Mucosa of rectum (tissue), 2 donors: Measurements from ENCODE around the gene FAM240A.

ENCODE experiments used
- H3K27ac ChIP-seq, 2 donors: one replicate each; pipeline ENCODE4 v1.7.0; 2013; ENCODE audit warnings: inconsistent platforms in 2 of 2, low read depth in 2 of 2, low read length in 2 of 2
- H3K27me3 ChIP-seq, 2 donors: one replicate each; pipeline ENCODE4 v1.7.0; 2013; ENCODE audit warnings: low read length in 2 of 2; ENCODE audit not compliant: control insufficient read depth in 2 of 2, insufficient read depth in 2 of 2
- H3K36me3 ChIP-seq, 2 donors: one replicate each; pipeline ENCODE4 v1.7.0; 2013; ENCODE audit warnings: low read length in 2 of 2; ENCODE audit not compliant: control insufficient read depth in 2 of 2, insufficient read depth in 2 of 2
- H3K4me1 ChIP-seq, 2 donors: one replicate each; pipeline ENCODE4 v1.7.0; 2013; ENCODE audit warnings: low read length in 2 of 2, mild to moderate bottlenecking in 1 of 2; ENCODE audit not compliant: control insufficient read depth in 2 of 2, insufficient read depth in 2 of 2
- H3K4me3 ChIP-seq, 2 donors: one replicate each; pipeline ENCODE4 v1.7.0; 2013; ENCODE audit warnings: low read length in 2 of 2
- H3K9ac ChIP-seq, 2 donors: one replicate each; pipeline ENCODE4 v1.7.0; 2013; ENCODE audit warnings: low read length in 2 of 2, low read depth in 1 of 2, mild to moderate bottlenecking in 1 of 2
- H3K9me3 ChIP-seq, 2 donors: one replicate each; pipeline ENCODE4 v1.7.0; 2013; ENCODE audit warnings: low read length in 2 of 2; ENCODE audit not compliant: control insufficient read depth in 2 of 2
- donor health status: healthy.
- donor health status: Normal muscosa, but diverticular disease.

FAM240A gene

GRCh38 chr3:46609212-46609721 is 3.1 kb upstream of the FAM240A start:
- Histone ChIP-seq H3K36me3 (no peaks in the 10 kb centered on the region), H3K27ac (no peak overlapping the region), H3K4me1 (peaks cover 0 to 3% of the 10 kb centered on the region in 2 donors), H3K9me3 (no peaks in the 10 kb centered on the region), H3K4me3 (no peak overlapping the region), H3K27me3 (peaks cover 0 to 2% of the 10 kb centered on the region in 2 donors), H3K9ac (no peak overlapping the region)

GRCh38 chr3:46609944-46610722 is 2.2 kb upstream of the FAM240A start:
- Histone ChIP-seq H3K27me3 (peaks cover 0 to 2% of the 10 kb centered on the region in 2 donors), H3K36me3 (no peaks in the 10 kb centered on the region), H3K4me1 (peaks cover 0 to 3% of the 10 kb centered on the region in 2 donors), H3K4me3 (no peak overlapping the region), H3K9me3 (no peaks in the 10 kb centered on the region), H3K9ac (no peak overlapping the region), H3K27ac (no peak overlapping the region)

- Histone ChIP-seq H3K27me3 (peaks cover 0 to 2% of the 10 kb centered on the region in 2 donors), H3K4me3 (no peak overlapping the region), H3K4me1 (peaks cover 0 to 3% of the 10 kb centered on the region in 2 donors), H3K36me3 (no peaks in the 10 kb centered on the region), H3K27ac (no peak overlapping the region), H3K9ac (no peak overlapping the region), H3K9me3 (no peaks in the 10 kb centered on the region)
Observed at GRCh38 chr3:46613313-46614005, 1.1 kb downstream of the FAM240A start.

- no peak overlapping the region for H3K27ac ChIP-seq
- no peaks in the 10 kb centered on the region for H3K36me3 ChIP-seq
- no peak overlapping the region for H3K4me3 ChIP-seq
- peaks cover 0 to 2% of the 10 kb centered on the region in 2 donors for H3K27me3 ChIP-seq
- H3K9ac ChIP-seq: no peak overlapping the region
- H3K4me1 ChIP-seq: no peaks in the 10 kb centered on the region
- no peaks in the 10 kb centered on the region for H3K9me3 ChIP-seq
Observed at GRCh38 chr3:46614431-46614830, 2.1 kb downstream of the FAM240A start.

- Histone ChIP-seq H3K4me1 (no peaks in the 10 kb centered on the region), H3K9me3 (no peaks in the 10 kb centered on the region), H3K9ac (no peak overlapping the region), H3K27ac (no peak overlapping the region), H3K27me3 (peaks cover 0 to 2% of the 10 kb centered on the region in 2 donors), H3K36me3 (no peaks in the 10 kb centered on the region), H3K4me3 (no peak overlapping the region)
Observed at GRCh38 chr3:46615050-46615775, 2.9 kb downstream of the FAM240A start.

GRCh38 chr3:46615976-46616375 is 3.7 kb downstream of the FAM240A start:
- Histone ChIP-seq H3K9ac (no peak overlapping the region), H3K4me3 (no peak overlapping the region), H3K4me1 (no peaks in the 10 kb centered on the region), H3K36me3 (no peaks in the 10 kb centered on the region), H3K27me3 (peaks cover 0 to 2% of the 10 kb centered on the region in 2 donors), H3K27ac (no peak overlapping the region), H3K9me3 (no peaks in the 10 kb centered on the region)

- Histone ChIP-seq H3K9me3 (no peaks in the 10 kb centered on the region), H3K9ac (no peak overlapping the region), H3K4me1 (no peaks in the 10 kb centered on the region), H3K27ac (no peak overlapping the region), H3K27me3 (no peaks in the 10 kb centered on the region), H3K36me3 (no peaks in the 10 kb centered on the region), H3K4me3 (no peak overlapping the region)
Observed at GRCh38 chr3:46617941-46618340, 5.6 kb downstream of the FAM240A start.

- Histone ChIP-seq H3K27me3 (no peaks in the 10 kb centered on the region), H3K9me3 (no peaks in the 10 kb centered on the region), H3K4me1 (peaks cover 0 to 2% of the 10 kb centered on the region in 2 donors), H3K9ac (no peak overlapping the region), H3K27ac (no peak overlapping the region), H3K36me3 (no peaks in the 10 kb centered on the region), H3K4me3 (no peak overlapping the region)
Observed at GRCh38 chr3:46619845-46620778, 7.8 kb downstream of the FAM240A start.

GRCh38 chr3:46624533-46624932 is 12.2 kb downstream of the FAM240A start:
- Histone ChIP-seq H3K4me1 (peaks cover 22 to 29% of the 10 kb centered on the region in 2 donors), H3K27me3 (no peaks in the 10 kb centered on the region), H3K36me3 (no peaks in the 10 kb centered on the region), H3K27ac (no peak overlapping the region), H3K9me3 (no peaks in the 10 kb centered on the region), H3K4me3 (no peak overlapping the region), H3K9ac (no peak overlapping the region)
